ENCODE results near the gene PDIA6. TPM values are rescaled to one million over a fixed set of nuclear protein-coding genes. Genes with fewer than 3 reads are reported as not detected.

The PDIA6 gene
- total RNA-seq, 3 donors from 2014 or later = 121 to 168 (median 126) TPM

GRCh38 chr2:10859278-10859677, 46.7 kb upstream of the PDIA6 start:
- Histone ChIP-seq H3K4me3 (no peak overlapping the region), H3K9me3 (no peaks in the 10 kb centered on the region), H3K36me3 (ENCODE audit: low read depth) (no peaks in the 10 kb centered on the region), H3K4me1 (ENCODE audit: low read depth) (no peaks in the 10 kb centered on the region)
- DNase-seq (no peak), ATAC-seq (no peak)
- TF ChIP-seq CTCF (IDR thresholded peaks at IDR 0.05) = no peak
- intact Hi-C loops (cut with DNase I, micrococcal nuclease) = no loop called here

GRCh38 chr2:10848541-10848940, 36.0 kb upstream of the PDIA6 start:
- no peak for ATAC-seq
- no peak for DNase-seq
- Histone ChIP-seq H3K36me3 (ENCODE audit: low read depth) (no peaks in the 10 kb centered on the region), H3K4me1 (ENCODE audit: low read depth) (no peaks in the 10 kb centered on the region), H3K9me3 (no peaks in the 10 kb centered on the region), H3K4me3 (no peak overlapping the region)
- intact Hi-C loops (cut with DNase I, micrococcal nuclease) = no loop called here
- TF ChIP-seq CTCF (IDR thresholded peaks at IDR 0.05) = no peak

GRCh38 chr2:10847008-10847407, 34.4 kb upstream of the PDIA6 start:
- DNase-seq = no peak
- no peaks in the 10 kb centered on the region for H3K36me3 ChIP-seq (ENCODE audit: low read depth)
- no peaks in the 10 kb centered on the region for H3K4me1 ChIP-seq (ENCODE audit: low read depth)
- intact Hi-C loops (cut with DNase I, micrococcal nuclease) = no loop called here
- TF ChIP-seq CTCF (IDR thresholded peaks at IDR 0.05) = no peak
- peaks cover 2% of the 10 kb centered on the region for H3K9me3 ChIP-seq
- no peak overlapping the region for H3K4me3 ChIP-seq
- ATAC-seq = no peak

- intact Hi-C loops (cut with DNase I, micrococcal nuclease) = no loop called here
- H3K4me3 ChIP-seq = no peak overlapping the region
- TF ChIP-seq CTCF (IDR thresholded peaks at IDR 0.05) = no peak
- no peaks in the 10 kb centered on the region for H3K36me3 ChIP-seq (ENCODE audit: low read depth)
- ATAC-seq = no peak
- DNase-seq = no peak
- H3K9me3 ChIP-seq = peaks cover 9% of the 10 kb centered on the region
- no peaks in the 10 kb centered on the region for H3K4me1 ChIP-seq (ENCODE audit: low read depth)
Observed at GRCh38 chr2:10846110-10846861, 33.7 kb upstream of the PDIA6 start.

- TF ChIP-seq CTCF (IDR thresholded peaks at IDR 0.05) = no peak
- ATAC-seq (no peak), DNase-seq (no peak)
- Histone ChIP-seq H3K9me3 (peaks cover 15% of the 10 kb centered on the region), H3K4me1 (ENCODE audit: low read depth) (no peaks in the 10 kb centered on the region), H3K4me3 (no peak overlapping the region), H3K36me3 (ENCODE audit: low read depth) (no peaks in the 10 kb centered on the region)
- intact Hi-C loops (cut with DNase I, micrococcal nuclease) = no loop called here
Observed at GRCh38 chr2:10845640-10846039, 33.1 kb upstream of the PDIA6 start.

Data from mucosa of descending colon (tissue), 3 donors.